Measurements from ENCODE around the gene KRT34. TPM values are rescaled to one million over a fixed set of nuclear protein-coding genes. Genes with fewer than 3 reads are reported as not detected.
"Not testable (repeated sequence)": the region's sequence is repeated elsewhere in the genome, so short reads cannot be mapped to it uniquely, and the experiment has no call there.

The KRT34 gene
- total RNA-seq, result not detected

- not testable (repeated sequence) for DNase-seq
These were observed at the start of gene KRT34 for GRCh38 chr17:41381943-41382342. TSS of gene KRT34 (minus strand) at chr17:41382306. CDS start at chr17:41382246, 60 bp downstream.

- not testable (repeated sequence) for DNase-seq
These were observed 48.3 kb upstream of the KRT34 start for GRCh38 chr17:41430376-41430775.

- DNase-seq, result no peak
These were observed 47.6 kb upstream of the KRT34 start for GRCh38 chr17:41429667-41430066.

- no peak for DNase-seq
These were observed 46.6 kb upstream of the KRT34 start for GRCh38 chr17:41428591-41429291.

GRCh38 chr17:41424111-41424635, 42.1 kb upstream of the KRT34 start, which contains the start of gene KRT37:
TSS of gene KRT37 (minus strand) at chr17:41424585. CDS start at chr17:41424523, 62 bp downstream.
- DNase-seq, result no peak

- not testable (repeated sequence) for DNase-seq
These were observed 40.5 kb upstream of the KRT34 start for GRCh38 chr17:41422586-41422985.

GRCh38 chr17:41421617-41422016, 39.5 kb upstream of the KRT34 start:
- no peak for DNase-seq

- DNase-seq, result no peak
These were observed 39.0 kb upstream of the KRT34 start for GRCh38 chr17:41421116-41421515.

GRCh38 chr17:41420134-41420533, 38.0 kb upstream of the KRT34 start:
- DNase-seq, result no peak

GRCh38 chr17:41419716-41420115, 37.6 kb upstream of the KRT34 start:
- DNase-seq, result no peak

GRCh38 chr17:41418116-41418860, 36.2 kb upstream of the KRT34 start:
- DNase-seq, result no peak

- no peak for DNase-seq
These were observed 35.5 kb upstream of the KRT34 start for GRCh38 chr17:41417576-41418015.

- DNase-seq, result no peak
These were observed 35.0 kb upstream of the KRT34 start for GRCh38 chr17:41417127-41417526.

GRCh38 chr17:41416479-41416878, 34.4 kb upstream of the KRT34 start:
- no peak for DNase-seq

- no peak for DNase-seq
These were observed 33.8 kb upstream of the KRT34 start for GRCh38 chr17:41415833-41416335.

- DNase-seq, result no peak
These were observed 33.3 kb upstream of the KRT34 start for GRCh38 chr17:41415411-41415810.

- no peak for DNase-seq
These were observed 31.9 kb upstream of the KRT34 start for GRCh38 chr17:41413982-41414381.

GRCh38 chr17:41413353-41413957, 31.3 kb upstream of the KRT34 start:
- no peak for DNase-seq

GRCh38 chr17:41411072-41411840, 29.1 kb upstream of the KRT34 start:
- DNase-seq, result no peak

GRCh38 chr17:41407226-41407625, 25.1 kb upstream of the KRT34 start:
- no peak for DNase-seq

- DNase-seq, result no peak
These were observed 24.1 kb upstream of the KRT34 start for GRCh38 chr17:41406205-41406604.

- DNase-seq, result no peak
These were observed 22.0 kb upstream of the KRT34 start for GRCh38 chr17:41404024-41404671.
